HepG2 (cell line): ENCODE data around the gene CHST10. TPM values are rescaled to one million over a fixed set of nuclear protein-coding genes. Genes with fewer than 3 reads are reported as not detected.

Experiments used
- ATAC-seq: fragments of 200-7000 bp; cut with Tn5 transposase; 3 replicates; pipeline ENCODE4 v1.9.1; 2020; ENCODE audit warnings: mild to moderate bottlenecking, moderate library complexity
- BruUV-seq: library from RNA; stranded (reverse); fragments of 400-500 nt; replicated peaks from 2 replicates; lab custom pipeline; 2021; lab: Mats Ljungman, UMichigan
- CTCF ChIA-PET: fragments of 300-600 bp; formaldehyde crosslinking; extraction: SDS; loops from one replicate; lab custom pipeline; 2021; ENCODE audit warnings: low total read pairs, inconsistent platforms, low intra/inter-chr PET ratio; lab: Yijun Ruan, JAX
- POLR2A ChIA-PET: fragments of 350-600 bp; sonication (Branson Sonifier 250); formaldehyde crosslinking; loops from one replicate; lab custom pipeline; 2020; ENCODE audit warnings: antibody characterized with exemption, inconsistent platforms; lab: Yijun Ruan, JAX
- DNase-seq: peaks from one replicate; pipeline ENCODE4 v3.0.0-alpha.2; 2015; ENCODE audit warnings: low spot score
- FAIRE-seq: peaks from 3 replicates; lab custom pipeline; 2011; peaks lifted over from hg19 to GRCh38; lab: Jason Lieb, UNC
- H2AFZ ChIP-seq: one replicate; pipeline ENCODE4 v1.6.1; 2011; ENCODE audit warnings: low read length, inconsistent platforms
- H3K27ac ChIP-seq: fragments of 300-600 bp; 3 replicates; pipeline ENCODE4 v1.8.0; 2011; ENCODE audit warnings: mixed run types, mild to moderate bottlenecking, mixed read lengths, low read length, inconsistent platforms; ENCODE audit not compliant: insufficient read depth; ENCODE audit errors: extremely low read length
- H3K27me3 ChIP-seq, 2 experiments: fragments of 200-600 bp in 1 of 2; 2 replicates in 1 of 2; 3 replicates in 1 of 2; pipeline versions ENCODE4 v1.6.0 to v1.8.0; 2011; ENCODE audit warnings: low read length in 2 of 2, mild to moderate bottlenecking in 2 of 2, moderate library complexity in 2 of 2, inconsistent platforms in 1 of 2; ENCODE audit not compliant: insufficient read depth in 2 of 2, control insufficient read depth in 1 of 2
- H3K36me3 ChIP-seq, 2 experiments: fragments of 200-600 bp in 1 of 2; replicated peaks in 1 of 2; 2 replicates in 1 of 2; 3 replicates in 1 of 2; pipeline versions ENCODE4 v1.5.1 to v1.8.0; 2011; ENCODE audit warnings: low read length in 2 of 2, inconsistent platforms in 1 of 2; ENCODE audit not compliant: insufficient read depth in 2 of 2, control insufficient read depth in 1 of 2
- H3K4me1 ChIP-seq: 2 replicates; pipeline ENCODE4 v1.5.1; 2012; ENCODE audit warnings: low read length, inconsistent platforms; ENCODE audit not compliant: insufficient read depth
- H3K4me2 ChIP-seq: 2 replicates; pipeline ENCODE4 v1.6.0; 2011; ENCODE audit warnings: low read depth, low read length, inconsistent platforms
- H3K4me3 ChIP-seq, 3 experiments: fragments of 200-600 bp in 1 of 3; sonication (generic), shearing (Covaris generic) in 1 of 3; replicated peaks in 1 of 3; 2 replicates each; pipeline ENCODE4 v1.5.1; 2011 to 2016; ENCODE audit warnings: low read length in 3 of 3, inconsistent platforms in 2 of 3, low read depth in 2 of 3, mild to moderate bottlenecking in 2 of 3, control low read depth in 1 of 3, mixed read lengths in 1 of 3; ENCODE audit not compliant: insufficient read depth in 1 of 3
- H3K79me2 ChIP-seq: one replicate; pipeline ENCODE4 v1.6.1; 2011; ENCODE audit warnings: low read length, inconsistent platforms; ENCODE audit not compliant: insufficient read depth
- H3K9ac ChIP-seq: 2 replicates; pipeline ENCODE4 v1.6.0; 2011; ENCODE audit warnings: mild to moderate bottlenecking, low read depth, low read length, inconsistent platforms; ENCODE audit not compliant: insufficient read depth
- H3K9me3 ChIP-seq: 2 replicates; pipeline ENCODE4 v1.5.1; 2012; ENCODE audit warnings: mild to moderate bottlenecking, low read length
- H4K20me1 ChIP-seq: 2 replicates; pipeline ENCODE4 v1.6.0; 2011; ENCODE audit warnings: inconsistent platforms, mild to moderate bottlenecking, low read length, moderate library complexity; ENCODE audit not compliant: insufficient read depth
- ATF6 ChIP-seq: sonication (generic); formaldehyde crosslinking; conservative IDR thresholded peaks from 2 replicates; pipeline ENCODE4 v1.4.0; 2020; ENCODE audit warnings: missing genetic modification reagents
- CAMTA2 ChIP-seq: sonication (generic); formaldehyde crosslinking; IDR thresholded peaks from 2 replicates; pipeline ENCODE4 v1.4.0; 2020; ENCODE audit warnings: mild to moderate bottlenecking, missing genetic modification reagents, borderline replicate concordance
- CHD2 ChIP-seq: IDR thresholded peaks from 2 replicates; pipeline ENCODE4 v1.6.1; 2011; ENCODE audit warnings: low read depth, low read length, improper control_type of control experiment
- FLYWCH1 ChIP-seq: sonication (generic); formaldehyde crosslinking; IDR thresholded peaks from 2 replicates; pipeline ENCODE4 v1.8.1; 2023; ENCODE audit warnings: mild to moderate bottlenecking, missing genetic modification reagents
- HOXA7 ChIP-seq: sonication (generic); formaldehyde crosslinking; IDR thresholded peaks from 2 replicates; pipeline ENCODE4 v1.8.1; 2022; ENCODE audit warnings: mild to moderate bottlenecking, missing genetic modification reagents, moderate library complexity
- KDM5B ChIP-seq: sonication (generic); formaldehyde crosslinking; IDR thresholded peaks from 2 replicates; pipeline ENCODE4 v1.4.0; 2020; ENCODE audit warnings: missing genetic modification reagents, mild to moderate bottlenecking, borderline replicate concordance
- MTF2 ChIP-seq: sonication (generic); formaldehyde crosslinking; IDR thresholded peaks from 2 replicates; pipeline ENCODE4 v1.5.0; 2020; ENCODE audit warnings: missing genetic modification reagents, borderline replicate concordance
- NFE2L1 ChIP-seq: sonication (generic); formaldehyde crosslinking; IDR thresholded peaks from 2 replicates; pipeline ENCODE4 v1.4.0; 2020; ENCODE audit warnings: missing genetic modification reagents, mild to moderate bottlenecking, borderline replicate concordance
- NFRKB ChIP-seq: fragments of 450-650 bp; IDR thresholded peaks from 2 replicates; pipeline ENCODE4 v1.6.1; 2017
- PRDM4 ChIP-seq: sonication (generic); formaldehyde crosslinking; IDR thresholded peaks from 2 replicates; pipeline ENCODE4 v1.9.0; 2021; ENCODE audit warnings: missing genetic modification reagents, borderline replicate concordance
- RORA ChIP-seq: sonication (generic); formaldehyde crosslinking; IDR thresholded peaks from 2 replicates; pipeline ENCODE4 v1.5.0; 2020; ENCODE audit warnings: mild to moderate bottlenecking, missing genetic modification reagents, moderate library complexity
- TMF1 ChIP-seq: sonication (generic); formaldehyde crosslinking; IDR thresholded peaks from 2 replicates; pipeline ENCODE4 v1.8.1; 2022; ENCODE audit warnings: low read depth, missing genetic modification reagents
- U2AF2 ChIP-seq: fragments of 200-400 bp; formaldehyde crosslinking; IDR thresholded peaks from 2 replicates; pipeline ENCODE4 v1.6.1; 2017; ENCODE audit warnings: low read depth, mild to moderate bottlenecking, low read length
- WIZ ChIP-seq: sonication (generic); formaldehyde crosslinking; IDR thresholded peaks from 2 replicates; pipeline ENCODE4 v1.5.1; 2020; ENCODE audit warnings: mild to moderate bottlenecking, missing genetic modification reagents
- XRCC5 ChIP-seq: fragments of 200-400 bp; formaldehyde crosslinking; optimal IDR thresholded peaks from 2 replicates; pipeline ENCODE3; 2017; ENCODE audit warnings: mild to moderate bottlenecking, low read length
- ZNF3 ChIP-seq: IDR thresholded peaks from 2 replicates; pipeline ENCODE4 v1.7.0; 2017; ENCODE audit warnings: inconsistent platforms
- ZNF350 ChIP-seq: sonication (generic); formaldehyde crosslinking; IDR thresholded peaks from 2 replicates; pipeline ENCODE4 v1.4.0; 2020; ENCODE audit warnings: mild to moderate bottlenecking, low read depth, missing genetic modification reagents, borderline replicate concordance
- ZNF510 ChIP-seq: sonication (generic); formaldehyde crosslinking; IDR thresholded peaks from 2 replicates; pipeline ENCODE4 v1.4.0; 2020; ENCODE audit warnings: low read depth, mild to moderate bottlenecking, missing genetic modification reagents
- ZNF598 ChIP-seq: sonication (generic); formaldehyde crosslinking; IDR thresholded peaks from 2 replicates; pipeline ENCODE4 v1.5.1; 2020; ENCODE audit warnings: mild to moderate bottlenecking, missing genetic modification reagents, borderline replicate concordance
- WGBS: methylation state at CpG from one replicate; pipeline ENCODE4 v1.1.6; 2017; ENCODE audit warnings: low lambda C conversion rate; 5-methylcytosine and 5-hydroxymethylcytosine counted together
- in situ Hi-C: cut with HindIII; loops from 2 replicates; pipeline ENCODE4 v1.10.0; 2017; ENCODE audit warnings: low pct_unique_long_range_greater_than_20kb; ENCODE audit not compliant: extremely low pct_ligation_motif_present
- intact Hi-C: fragments of 100-400 bp; cut with micrococcal nuclease; formaldehyde crosslinking; loops from one replicate; pipeline ENCODE4 v1.10.0; 2022; ENCODE audit not compliant: unreplicated experiment
- polyA plus RNA-seq, 8 experiments: library from polyadenylated mRNA; depleted of rRNA in 3 of 8; stranded (reverse) in 7 of 8; unstranded in 1 of 8; fragments of >200 nt; fragmentation: Illumina TruSeq in 4 of 8; extraction: Trizol in 4 of 8; gene quantifications; 2 replicates each; pipeline versions ENCODE4 v1.2.1 to v1.2.3, GENCODE V29; 2011 to 2016; ENCODE audit warnings: low read depth in 4 of 8, missing spikeins in 1 of 8, mixed read lengths in 1 of 8; ENCODE audit not compliant: insufficient read depth in 1 of 8
- total RNA-seq, 5 experiments: library from RNA; depleted of rRNA; stranded (reverse); fragments of >200 nt; fragmentation: Illumina TruSeq; extraction: Trizol; gene quantifications; 2 replicates each; pipeline ENCODE4 v1.2.3, GENCODE V29; 2016; ENCODE audit warnings: low read depth in 1 of 5
- TF ChIP-seq, protein P1 (sequence below), 2 experiments: sonication (generic) in 1 of 2; formaldehyde crosslinking in 1 of 2; IDR thresholded peaks; 2 replicates each; pipeline versions ENCODE4 v1.4.0 to v1.6.1; 2018 to 2020; ENCODE audit warnings: missing genetic modification reagents in 2 of 2, borderline replicate concordance in 1 of 2, low read depth in 1 of 2, mild to moderate bottlenecking in 1 of 2, missing biosample characterization in 1 of 2

CHST10 gene
- total and polyA plus RNA-seq, 2 of the 13 experiments (the other 11 are each of a cell fraction or from before 2014, with no cell fraction given): 10.5 to 14.2 TPM

- intact Hi-C loops (no loop called here), in situ Hi-C loops (no loop called here)
- H3K4me2 ChIP-seq: no peak overlapping the region
- no peaks in the 10 kb centered on the region for H4K20me1 ChIP-seq
- DNase-seq (no peak), FAIRE-seq (no peak), ATAC-seq (no peak)
- CTCF ChIA-PET: no interaction called here
- H3K27ac ChIP-seq: no peak overlapping the region
- no peaks in the 10 kb centered on the region for H3K9me3 ChIP-seq
- BruUV-seq: no TSS peak
- H3K36me3 ChIP-seq: peaks cover 13 to 29% of the 10 kb centered on the region in 2 experiments
- TF ChIP-seq CHD2 (no peak), WIZ (CRISPR knock-in tag) (no peak), ZNF598 (CRISPR knock-in tag) (no peak), ZNF510 (CRISPR knock-in tag) (no peak), PRDM4 (CRISPR knock-in tag) (no peak), U2AF2 (no peak), NFE2L1 (CRISPR knock-in tag) (no peak), FLYWCH1 (CRISPR knock-in tag) (no peak), CAMTA2 (CRISPR knock-in tag) (no peak), TMF1 (CRISPR knock-in tag) (no peak), ATF6 (no peak), RORA (CRISPR knock-in tag) (no peak), NFRKB (no peak), HOXA7 (CRISPR knock-in tag) (no peak), KDM5B (CRISPR knock-in tag) (no peak), MTF2 (no peak), ZNF350 (CRISPR knock-in tag) (no peak), ZNF3 (CRISPR knock-in tag) (no peak), XRCC5 (no peak)
- TF ChIP-seq, protein P1, sequence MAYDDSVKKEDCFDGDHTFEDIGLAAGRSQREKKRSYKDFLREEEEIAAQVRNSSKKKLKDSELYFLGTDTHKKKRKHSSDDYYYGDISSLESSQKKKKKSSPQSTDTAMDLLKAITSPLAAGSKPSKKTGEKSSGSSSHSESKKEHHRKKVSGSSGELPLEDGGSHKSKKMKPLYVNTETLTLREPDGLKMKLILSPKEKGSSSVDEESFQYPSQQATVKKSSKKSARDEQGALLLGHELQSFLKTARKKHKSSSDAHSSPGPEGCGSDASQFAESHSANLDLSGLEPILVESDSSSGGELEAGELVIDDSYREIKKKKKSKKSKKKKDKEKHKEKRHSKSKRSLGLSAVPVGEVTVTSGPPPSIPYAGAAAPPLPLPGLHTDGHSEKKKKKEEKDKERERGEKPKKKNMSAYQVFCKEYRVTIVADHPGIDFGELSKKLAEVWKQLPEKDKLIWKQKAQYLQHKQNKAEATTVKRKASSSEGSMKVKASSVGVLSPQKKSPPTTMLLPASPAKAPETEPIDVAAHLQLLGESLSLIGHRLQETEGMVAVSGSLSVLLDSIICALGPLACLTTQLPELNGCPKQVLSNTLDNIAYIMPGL (CRISPR knock-in tag; IDR thresholded peaks at IDR 0.05; ENCODE audit: borderline replicate concordance in 1 of 2, low read depth in 1 of 2): no peak
- H3K9ac ChIP-seq: no peak overlapping the region
- no peaks in the 10 kb centered on the region for H3K27me3 ChIP-seq
- no peak overlapping the region for H3K4me3 ChIP-seq
- POLR2A ChIA-PET: no interaction called here
- H3K79me2 ChIP-seq: no peaks in the 10 kb centered on the region
- WGBS: 93% methylated on average over 8 of the region's 8 CpGs
- no peaks in the 10 kb centered on the region for H3K4me1 ChIP-seq
- H2AFZ ChIP-seq: no peak overlapping the region
Measured at GRCh38 chr2:100408941-100409340, 8.5 kb downstream of the CHST10 start.
